Activated naive CD8-positive, alpha-beta T cell treated with anti-CD3 and anti-CD28 coated beads for 36 hours (primary cell): Measurements from ENCODE around the gene PCDHGB1. TPM values are rescaled to one million over a fixed set of nuclear protein-coding genes. Genes with fewer than 3 reads are reported as not detected.
"Not testable (repeated sequence)": the region's sequence is repeated elsewhere in the genome, so short reads cannot be mapped to it uniquely, and the experiment has no call there.

Experiments
- DNase-seq: peaks from one replicate; pipeline ENCODE4 v3.0.0; 2021
- H3K27ac Mint-ChIP-seq: one replicate; pipeline ENCODE4 v1.8.0; 2022; ENCODE audit warnings: mild to moderate bottlenecking, moderate library complexity, mixed read lengths
- H3K27me3 Mint-ChIP-seq: one replicate; pipeline ENCODE4 v1.8.0; 2022; ENCODE audit warnings: mild to moderate bottlenecking, mixed read lengths
- H3K36me3 Mint-ChIP-seq: one replicate; pipeline ENCODE4 v1.8.0; 2021; ENCODE audit warnings: mild to moderate bottlenecking, mixed read lengths
- H3K4me1 Mint-ChIP-seq: one replicate; pipeline ENCODE4 v1.8.0; 2021; ENCODE audit warnings: mixed read lengths
- H3K4me3 Mint-ChIP-seq: one replicate; pipeline ENCODE4 v1.8.0; 2022; ENCODE audit warnings: mild to moderate bottlenecking, moderate library complexity, mixed read lengths
- H3K9me3 Mint-ChIP-seq: one replicate; pipeline ENCODE4 v1.8.0; 2022; ENCODE audit warnings: mixed read lengths
- total RNA-seq, 2 experiments: library from RNA; stranded (reverse); gene quantifications; one replicate each; pipeline ENCODE4 v1.2.3, GENCODE V29; 2021

The PCDHGB1 gene
- total RNA-seq: not detected

- peak within 1 kb of the TSS; percentile 26 for H3K4me3 Mint-ChIP-seq
- H3K36me3 Mint-ChIP-seq: peaks cover 16% of the 10 kb centered on the region
- no peaks in the 10 kb centered on the region for H3K4me1 Mint-ChIP-seq
- peaks cover 85% of the 10 kb centered on the region for H3K27me3 Mint-ChIP-seq
- no peak for DNase-seq
- H3K27ac Mint-ChIP-seq: no peak within 1 kb of the TSS
- peaks cover 19% of the 10 kb centered on the region for H3K9me3 Mint-ChIP-seq
Observed at GRCh38 chr5:141349917-141350619, at the start of gene PCDHGB1. Gene PCDHGB1, plus strand, starts transcription at chr5:141350099. Its CDS starts 162 bp downstream, at chr5:141350261.

GRCh38 chr5:141303756-141304155 lies 46.1 kb upstream of the PCDHGB1 start, which contains the start of gene SLC25A2:
Gene SLC25A2, minus strand, starts transcription at chr5:141304049. Its CDS starts 184 bp downstream, at chr5:141303865.
- no peaks in the 10 kb centered on the region for H3K27me3 Mint-ChIP-seq
- peaks cover 43% of the 10 kb centered on the region for H3K9me3 Mint-ChIP-seq
- no peaks in the 10 kb centered on the region for H3K4me1 Mint-ChIP-seq
- peaks cover 49% of the 10 kb centered on the region for H3K36me3 Mint-ChIP-seq
- no peak within 1 kb of the TSS for H3K4me3 Mint-ChIP-seq
- no peak within 1 kb of the TSS for H3K27ac Mint-ChIP-seq
- DNase-seq: no peak

- Mint-ChIP-seq H3K4me3 (no peak overlapping the region), H3K27me3 (no peaks in the 10 kb centered on the region), H3K9me3 (peaks cover 42% of the 10 kb centered on the region), H3K4me1 (no peaks in the 10 kb centered on the region), H3K36me3 (peaks cover 50% of the 10 kb centered on the region), H3K27ac (no peak overlapping the region)
- no peak for DNase-seq
Observed at GRCh38 chr5:141306630-141307029, 43.3 kb upstream of the PCDHGB1 start.

- DNase-seq: no peak
- H3K27ac Mint-ChIP-seq: no peak overlapping the region
- H3K4me1 Mint-ChIP-seq: peaks cover 5% of the 10 kb centered on the region
- no peak overlapping the region for H3K4me3 Mint-ChIP-seq
- peaks cover 80% of the 10 kb centered on the region for H3K36me3 Mint-ChIP-seq
- no peaks in the 10 kb centered on the region for H3K27me3 Mint-ChIP-seq
- H3K9me3 Mint-ChIP-seq: peaks cover 49% of the 10 kb centered on the region
Observed at GRCh38 chr5:141313711-141314110, 36.2 kb upstream of the PCDHGB1 start.

GRCh38 chr5:141316963-141317362 lies 32.9 kb upstream of the PCDHGB1 start:
- H3K4me1 Mint-ChIP-seq: peaks cover 21% of the 10 kb centered on the region
- not testable (repeated sequence) for H3K27me3 Mint-ChIP-seq, DNase-seq, H3K4me3 Mint-ChIP-seq, H3K27ac Mint-ChIP-seq
- peaks cover 83% of the 10 kb centered on the region for H3K36me3 Mint-ChIP-seq
- H3K9me3 Mint-ChIP-seq: peaks cover 60% of the 10 kb centered on the region

GRCh38 chr5:141319202-141319601 lies 30.7 kb upstream of the PCDHGB1 start:
- no peak for DNase-seq
- peaks cover 70% of the 10 kb centered on the region for H3K36me3 Mint-ChIP-seq
- peaks cover 52% of the 10 kb centered on the region for H3K9me3 Mint-ChIP-seq
- H3K4me1 Mint-ChIP-seq: peaks cover 21% of the 10 kb centered on the region
- H3K27ac Mint-ChIP-seq: no peak overlapping the region
- no peaks in the 10 kb centered on the region for H3K27me3 Mint-ChIP-seq
- peak overlapping the region; percentile 97 for H3K4me3 Mint-ChIP-seq

- Mint-ChIP-seq H3K27me3 (no peaks in the 10 kb centered on the region), H3K36me3 (peaks cover 68% of the 10 kb centered on the region), H3K9me3 (peaks cover 51% of the 10 kb centered on the region), H3K4me1 (peaks cover 21% of the 10 kb centered on the region), H3K4me3 (peak overlapping the region; percentile 97), H3K27ac (peak overlapping the region; percentile 99)
- no peak for DNase-seq
Observed at GRCh38 chr5:141319699-141320098, 30.2 kb upstream of the PCDHGB1 start.

- peak; percentile 94 for DNase-seq
- peaks cover 61% of the 10 kb centered on the region for H3K36me3 Mint-ChIP-seq
- H3K4me3 Mint-ChIP-seq: peak within 1 kb of the TSS; percentile 97
- no peaks in the 10 kb centered on the region for H3K27me3 Mint-ChIP-seq
- peak within 1 kb of the TSS; percentile 99 for H3K27ac Mint-ChIP-seq
- H3K9me3 Mint-ChIP-seq: peaks cover 46% of the 10 kb centered on the region
- H3K4me1 Mint-ChIP-seq: peaks cover 20% of the 10 kb centered on the region
Observed at GRCh38 chr5:141320225-141321169, 29.4 kb upstream of the PCDHGB1 start, which contains the start of gene TAF7. Gene TAF7, minus strand, starts transcription at chr5:141320784. Its CDS starts 740 bp downstream, at chr5:141320044.

- Mint-ChIP-seq H3K27me3 (peaks cover 13% of the 10 kb centered on the region), H3K4me3 (no peak overlapping the region), H3K9me3 (peaks cover 40% of the 10 kb centered on the region), H3K36me3 (peaks cover 52% of the 10 kb centered on the region), H3K4me1 (peaks cover 24% of the 10 kb centered on the region), H3K27ac (no peak overlapping the region)
- no peak for DNase-seq
Observed at GRCh38 chr5:141322261-141322660, 27.6 kb upstream of the PCDHGB1 start.

GRCh38 chr5:141326088-141326854 lies 23.6 kb upstream of the PCDHGB1 start:
- Mint-ChIP-seq H3K27me3 (peaks cover 49% of the 10 kb centered on the region), H3K9me3 (peaks cover 26% of the 10 kb centered on the region), H3K27ac (peak overlapping the region; percentile 88), H3K4me3 (peak overlapping the region; percentile 91), H3K4me1 (peaks cover 6% of the 10 kb centered on the region), H3K36me3 (peaks cover 30% of the 10 kb centered on the region)
- DNase-seq: peak; percentile 63

- DNase-seq: no peak
- Mint-ChIP-seq H3K27ac (no peak overlapping the region), H3K4me1 (peaks cover 6% of the 10 kb centered on the region), H3K9me3 (peaks cover 26% of the 10 kb centered on the region), H3K4me3 (no peak overlapping the region), H3K27me3 (peaks cover 63% of the 10 kb centered on the region), H3K36me3 (peaks cover 27% of the 10 kb centered on the region)
Observed at GRCh38 chr5:141328231-141328630, 21.7 kb upstream of the PCDHGB1 start.

GRCh38 chr5:141330299-141331080 lies 19.4 kb upstream of the PCDHGB1 start, which contains the start of gene PCDHGA1:
Gene PCDHGA1, plus strand, starts transcription at chr5:141330514.
- Mint-ChIP-seq H3K36me3 (peaks cover 32% of the 10 kb centered on the region), H3K9me3 (peaks cover 32% of the 10 kb centered on the region), H3K27ac (no peak within 1 kb of the TSS), H3K4me1 (peaks cover 6% of the 10 kb centered on the region), H3K4me3 (no peak within 1 kb of the TSS), H3K27me3 (peaks cover 84% of the 10 kb centered on the region)
- no peak for DNase-seq

- not testable (repeated sequence) for H3K4me3 Mint-ChIP-seq, H3K4me1 Mint-ChIP-seq, DNase-seq, H3K27ac Mint-ChIP-seq
- peaks cover 89% of the 10 kb centered on the region for H3K27me3 Mint-ChIP-seq
- H3K9me3 Mint-ChIP-seq: peaks cover 45% of the 10 kb centered on the region
- peaks cover 29% of the 10 kb centered on the region for H3K36me3 Mint-ChIP-seq
Observed at GRCh38 chr5:141332571-141332970, 17.3 kb upstream of the PCDHGB1 start.
